GM21786 (cell line): Measurements from ENCODE around the gene SLC25A13.
"Not testable (repeated sequence)": the region's sequence is repeated elsewhere in the genome, so short reads cannot be mapped to it uniquely, and the experiment has no call there.

ENCODE experiments used
- ATAC-seq: cut with Tn5 transposase; IDR thresholded peaks from one replicate; pipeline ENCODE4 v1.9.1; 2021; ENCODE audit not compliant: unreplicated experiment

Gene SLC25A13

GRCh38 chr7:96174812-96175211, 147.1 kb downstream of the SLC25A13 start:
- ATAC-seq, result no peak

DNA sequence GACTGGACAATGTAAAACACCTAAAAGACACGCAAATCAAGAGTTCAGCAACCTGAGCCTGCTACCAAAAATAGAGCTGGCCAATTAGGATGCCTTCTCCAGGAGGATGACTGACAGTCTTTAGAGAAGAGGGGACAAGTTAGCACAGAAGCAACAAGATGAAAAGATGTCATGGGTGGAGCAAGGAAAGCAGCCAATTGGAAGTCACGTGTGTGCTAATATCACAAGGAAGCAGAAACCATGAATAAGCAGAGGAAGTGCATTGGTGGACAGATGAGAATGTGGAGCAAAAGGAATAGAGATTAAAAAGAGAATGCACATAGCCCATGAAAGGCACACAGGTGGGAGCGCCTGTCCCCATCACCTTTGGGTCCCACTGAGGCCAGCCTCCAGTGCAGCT, 148.1 kb downstream of the SLC25A13 start:
- no peak for ATAC-seq

- ATAC-seq, result no peak
Measured at GRCh38 chr7:96169439-96169838, 152.5 kb downstream of the SLC25A13 start.

DNA sequence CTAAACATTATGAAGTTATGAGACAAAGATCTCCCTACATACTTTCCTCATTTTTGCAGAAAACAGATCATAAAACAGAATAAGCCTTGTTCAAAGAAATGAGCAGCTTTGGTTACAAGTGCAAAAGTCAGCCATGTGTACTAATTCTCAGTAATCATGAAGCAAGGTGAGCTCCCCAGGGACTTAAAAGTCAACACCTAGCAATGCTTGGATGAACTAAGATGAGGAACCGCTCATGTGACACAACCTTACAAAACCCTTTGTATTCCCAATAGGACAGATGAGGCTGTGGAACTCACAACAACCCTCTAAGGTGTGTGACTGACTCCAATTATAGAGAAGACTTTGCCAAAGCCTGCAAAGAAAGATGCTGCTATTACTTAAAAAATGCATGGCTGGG, 154.5 kb downstream of the SLC25A13 start:
- peak; percentile 75 for ATAC-seq

GRCh38 chr7:96161897-96162296, 160.0 kb downstream of the SLC25A13 start:
- ATAC-seq, result no peak

DNA sequence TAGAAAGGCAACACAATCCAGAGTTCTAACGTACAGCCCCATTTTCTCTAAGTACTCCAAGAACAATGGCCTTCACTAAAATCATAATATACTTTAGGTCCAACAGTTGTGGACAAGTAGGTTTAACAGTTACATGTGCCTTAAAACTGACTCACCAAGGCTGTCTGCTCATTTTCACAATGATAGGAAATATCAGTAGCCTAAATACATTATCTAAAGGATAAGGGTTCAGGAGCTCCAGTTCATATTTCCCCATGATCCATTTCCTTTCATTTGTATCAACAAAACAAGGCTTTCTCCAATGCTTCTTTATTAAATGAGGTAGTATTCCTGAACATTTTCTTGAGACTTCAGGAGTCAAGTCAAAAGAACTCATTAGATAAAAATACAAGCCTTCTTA, 164.0 kb downstream of the SLC25A13 start:
- ATAC-seq, result no peak

DNA sequence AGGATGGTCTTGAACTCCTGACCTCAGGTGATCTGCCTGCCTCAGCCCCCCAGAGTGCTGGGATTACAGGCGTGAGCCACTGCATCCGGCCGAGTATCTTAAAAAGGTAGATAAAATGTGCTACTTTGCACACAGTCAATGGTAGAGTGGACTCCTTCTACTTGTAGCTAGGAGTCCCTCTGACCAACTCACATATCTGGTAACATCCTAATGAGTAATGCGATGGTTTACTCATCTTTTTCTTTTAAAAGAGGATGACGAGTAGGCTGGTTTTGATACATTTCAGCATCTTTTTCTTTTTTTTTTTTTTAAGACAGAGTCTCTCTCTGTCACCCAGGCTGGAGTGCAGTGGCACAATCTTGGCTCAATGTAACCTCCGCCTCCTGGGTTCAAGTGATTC, 167.4 kb downstream of the SLC25A13 start:
- not testable (repeated sequence) for ATAC-seq

DNA sequence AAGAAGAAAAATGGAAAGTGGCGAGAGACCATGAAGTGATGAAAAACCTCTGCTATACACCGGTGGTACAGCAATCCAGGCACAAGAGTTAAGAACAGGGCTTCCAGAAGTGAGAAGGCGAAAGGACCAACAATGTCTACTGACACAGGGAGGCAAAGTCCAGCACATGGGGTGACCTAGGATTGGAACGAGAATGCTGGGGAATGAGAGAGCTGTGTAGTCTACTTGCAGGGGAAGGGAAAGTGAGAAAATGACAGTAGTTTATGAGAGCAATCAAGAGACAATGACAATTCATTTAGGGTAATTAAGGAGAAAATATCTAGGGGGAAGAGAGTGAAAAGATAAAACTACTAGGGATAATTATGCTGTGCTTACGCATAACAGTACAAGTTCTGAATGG, 169.2 kb downstream of the SLC25A13 start:
- ATAC-seq, result no peak

- no peak for ATAC-seq
Measured at GRCh38 chr7:96151889-96152288, 170.0 kb downstream of the SLC25A13 start.

GRCh38 chr7:96144260-96144526, 177.7 kb downstream of the SLC25A13 start:
- no peak for ATAC-seq

- no peak for ATAC-seq
Measured at GRCh38 chr7:96143495-96144259, 178.2 kb downstream of the SLC25A13 start.

- ATAC-seq, result no peak
Measured at GRCh38 chr7:96136600-96137239, 185.2 kb downstream of the SLC25A13 start.

DNA sequence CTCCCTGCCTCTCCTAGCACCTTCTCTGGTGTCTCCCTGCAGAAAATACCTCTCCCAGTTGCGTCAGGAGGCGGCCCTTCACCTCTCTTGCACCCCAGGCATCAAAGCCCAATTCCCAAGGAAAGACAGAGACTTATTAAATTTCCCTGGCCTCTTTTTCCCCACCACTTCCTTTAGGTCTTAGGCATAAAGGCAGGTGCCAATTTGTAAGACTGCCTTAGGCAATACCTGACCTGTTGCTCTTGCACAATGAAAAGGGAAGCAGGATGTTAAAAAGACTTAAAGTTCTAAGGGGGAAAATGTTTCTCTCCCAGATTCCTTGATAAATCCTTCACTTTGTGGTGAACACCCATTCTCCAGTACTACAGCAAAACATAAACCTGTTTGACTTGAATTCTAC, 186.7 kb downstream of the SLC25A13 start:
- no peak for ATAC-seq

- ATAC-seq, result no peak
Measured at GRCh38 chr7:96131525-96131924, 190.4 kb downstream of the SLC25A13 start.

GRCh38 chr7:96127746-96128145, 194.2 kb downstream of the SLC25A13 start:
- no peak for ATAC-seq

- ATAC-seq, result no peak
Measured at GRCh38 chr7:96126382-96126781, 195.5 kb downstream of the SLC25A13 start.

GRCh38 chr7:96122746-96123145, 199.2 kb downstream of the SLC25A13 start:
- ATAC-seq, result no peak

- no peak for ATAC-seq
Measured at GRCh38 chr7:96121752-96122151, 200.1 kb downstream of the SLC25A13 start.

DNA sequence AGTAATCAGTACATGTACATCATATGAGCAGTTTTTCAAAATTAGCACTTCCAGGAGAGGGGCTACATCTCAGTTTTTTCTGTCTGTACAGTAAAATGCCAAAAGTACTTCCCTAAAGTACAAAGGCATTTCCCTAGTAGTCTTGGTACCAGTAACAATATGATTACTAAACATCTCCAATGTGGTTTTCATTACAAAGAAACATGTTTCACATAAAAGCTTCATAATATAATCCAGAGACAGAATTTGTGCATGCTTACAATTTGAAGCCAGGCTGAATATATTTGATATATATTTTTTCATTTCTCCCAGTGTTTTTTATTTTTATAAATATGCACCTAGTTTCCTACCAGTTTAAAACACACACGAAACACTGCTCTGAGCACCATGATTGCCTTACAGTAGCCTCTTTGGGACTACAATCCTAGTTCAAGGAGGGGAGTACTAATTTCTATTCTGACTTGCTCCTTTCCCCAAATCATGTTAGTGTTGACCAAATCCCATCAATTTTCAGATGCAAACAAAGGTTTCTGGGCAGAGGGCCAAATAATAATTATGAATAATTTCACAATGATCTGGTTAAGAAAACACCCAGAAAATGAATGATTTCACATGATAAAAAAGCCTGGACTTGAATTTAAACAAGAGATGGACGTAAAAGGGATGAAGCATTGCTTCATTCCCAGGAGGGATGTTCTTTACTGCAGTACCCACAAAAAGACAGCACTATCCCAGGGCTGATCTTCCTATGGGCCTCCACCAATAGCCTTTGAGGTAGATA, 201.3 kb downstream of the SLC25A13 start:
- ATAC-seq, result no peak

- no peak for ATAC-seq
Measured at GRCh38 chr7:96118449-96119001, 203.4 kb downstream of the SLC25A13 start.

DNA sequence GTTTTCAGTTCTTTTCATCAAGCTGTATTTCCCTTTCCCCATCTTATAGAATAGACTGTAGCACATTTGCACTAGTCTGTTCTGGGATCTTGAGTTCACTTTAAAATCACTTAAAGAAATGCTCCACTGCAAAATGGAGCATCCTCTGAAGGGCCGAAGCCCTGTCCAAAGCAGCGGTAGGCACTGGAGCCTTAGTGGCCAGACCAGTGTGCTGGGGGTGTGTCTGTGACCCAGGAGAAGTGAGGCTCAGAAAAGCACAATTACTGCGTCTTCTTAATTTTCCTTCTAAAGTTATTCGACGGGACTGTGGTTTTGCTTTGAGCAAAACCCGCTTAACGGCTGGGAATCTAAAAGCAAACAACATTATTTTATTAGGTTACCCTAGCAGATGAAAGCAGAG, 205.7 kb downstream of the SLC25A13 start:
- ATAC-seq, result no peak

DNA sequence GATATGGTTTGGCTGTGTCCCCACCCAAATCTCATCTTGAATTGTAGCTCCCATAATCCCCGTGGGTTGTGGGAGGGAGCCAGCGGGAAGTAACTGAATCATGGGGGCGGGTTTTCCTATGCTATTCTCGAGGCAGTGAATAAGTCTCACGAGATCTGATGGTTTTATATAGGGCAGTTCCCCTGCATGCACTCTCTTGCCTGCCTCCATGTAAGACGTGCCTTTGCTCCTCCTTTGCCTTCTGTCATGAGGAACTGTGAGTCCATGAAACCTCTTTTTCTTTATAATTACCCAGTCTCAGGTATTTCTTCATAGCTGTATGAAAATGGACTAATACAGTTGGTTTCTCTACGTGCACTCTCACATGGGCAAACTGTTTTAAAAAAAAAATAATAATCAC, 207.7 kb downstream of the SLC25A13 start:
- no peak for ATAC-seq
